G401.6 (cell line): ENCODE measurements around the gene IFITM2.
"Not testable (repeated sequence)": the region's sequence is repeated elsewhere in the genome, so short reads cannot be mapped to it uniquely, and the experiment has no call there.

ENCODE experiments used
- FAIRE-seq: peaks from 2 replicates; lab custom pipeline; 2012; peaks lifted over from hg19 to GRCh38; lab: Jason Lieb, UNC

IFITM2 gene

DNA sequence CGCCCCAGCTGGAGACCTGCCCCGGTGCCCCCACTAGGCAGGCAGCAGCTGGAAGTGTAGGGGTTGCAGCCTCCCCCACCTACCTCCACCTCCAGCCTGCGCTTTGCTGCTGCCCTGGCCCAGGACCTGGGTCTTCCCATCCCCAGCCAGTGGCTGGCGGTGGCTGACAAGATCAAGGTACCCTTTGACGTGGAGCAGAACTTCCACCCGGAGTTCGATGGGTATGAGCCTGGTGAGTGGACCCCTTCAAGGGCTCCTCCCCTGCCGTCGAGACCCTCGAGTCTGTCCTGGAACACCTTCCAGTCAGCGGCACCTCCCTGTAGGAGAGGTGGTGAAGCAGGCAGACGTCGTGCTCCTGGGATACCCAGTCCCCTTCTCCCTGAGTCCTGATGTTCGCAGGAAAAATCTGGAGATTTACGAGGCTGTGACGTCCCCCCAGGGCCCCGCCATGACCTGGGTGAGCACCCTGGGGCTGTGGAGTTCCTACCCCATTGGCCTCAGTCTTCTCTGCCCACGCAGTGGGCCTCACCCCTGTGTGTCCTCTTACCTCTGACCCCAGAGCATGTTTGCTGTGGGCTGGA, 14.3 kb upstream of the IFITM2 start:
- FAIRE-seq = no peak

DNA sequence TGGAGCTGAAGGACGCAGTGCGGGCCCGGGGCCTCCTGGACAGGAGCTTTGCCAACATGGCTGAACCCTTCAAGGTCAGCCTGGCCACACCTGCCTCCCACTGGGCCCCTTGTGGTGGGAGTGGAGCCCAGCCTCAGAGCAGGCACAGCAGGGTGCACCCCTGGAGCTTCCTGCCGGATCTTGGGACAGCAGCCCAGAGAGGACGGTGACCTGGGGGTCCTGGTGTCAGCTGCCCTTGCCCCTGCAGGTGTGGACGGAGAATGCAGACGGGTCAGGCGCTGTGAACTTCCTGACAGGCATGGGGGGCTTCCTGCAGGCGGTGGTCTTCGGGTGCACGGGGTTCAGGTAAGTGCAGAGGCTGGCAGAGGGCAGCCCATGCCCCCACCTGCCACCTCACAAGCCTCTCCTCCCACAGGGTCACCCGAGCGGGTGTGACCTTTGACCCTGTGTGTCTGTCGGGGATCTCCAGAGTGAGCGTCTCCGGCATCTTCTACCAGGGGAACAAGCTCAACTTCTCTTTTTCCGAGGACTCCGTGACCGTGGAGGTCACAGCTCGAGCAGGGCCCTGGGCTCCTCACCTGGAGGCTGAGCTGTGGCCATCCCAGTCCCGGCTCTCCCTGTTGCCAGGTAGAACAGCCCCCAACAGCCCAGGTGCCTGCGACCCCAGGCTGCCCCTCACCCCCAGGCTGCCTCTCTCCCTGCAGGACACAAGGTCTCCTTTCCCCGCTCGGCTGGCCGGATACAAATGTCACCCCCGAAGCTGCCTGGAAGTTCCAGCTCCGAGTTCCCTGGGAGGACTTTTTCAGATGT, 13.6 kb upstream of the IFITM2 start:
- FAIRE-seq = no peak

DNA sequence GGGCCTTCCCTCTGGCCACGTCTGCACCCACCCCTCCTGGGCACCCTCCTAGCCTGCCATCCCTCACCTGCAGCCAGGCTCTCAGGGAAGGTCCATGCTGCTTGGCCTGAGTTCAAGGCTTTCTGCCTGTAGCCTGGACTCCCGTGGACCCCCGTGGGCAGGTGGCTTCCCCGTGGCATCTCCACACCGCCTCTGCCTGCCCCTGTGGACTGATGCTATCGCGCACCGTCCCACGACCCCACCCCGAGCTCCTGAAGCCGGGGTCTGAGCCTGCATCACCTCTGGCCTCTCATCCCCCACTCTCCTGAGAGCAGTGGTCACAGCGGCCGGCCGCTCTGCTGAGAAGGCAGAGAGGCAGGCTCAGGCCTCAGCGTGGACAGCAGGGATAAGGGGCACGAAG, 12.8 kb upstream of the IFITM2 start:
- FAIRE-seq = no peak

DNA sequence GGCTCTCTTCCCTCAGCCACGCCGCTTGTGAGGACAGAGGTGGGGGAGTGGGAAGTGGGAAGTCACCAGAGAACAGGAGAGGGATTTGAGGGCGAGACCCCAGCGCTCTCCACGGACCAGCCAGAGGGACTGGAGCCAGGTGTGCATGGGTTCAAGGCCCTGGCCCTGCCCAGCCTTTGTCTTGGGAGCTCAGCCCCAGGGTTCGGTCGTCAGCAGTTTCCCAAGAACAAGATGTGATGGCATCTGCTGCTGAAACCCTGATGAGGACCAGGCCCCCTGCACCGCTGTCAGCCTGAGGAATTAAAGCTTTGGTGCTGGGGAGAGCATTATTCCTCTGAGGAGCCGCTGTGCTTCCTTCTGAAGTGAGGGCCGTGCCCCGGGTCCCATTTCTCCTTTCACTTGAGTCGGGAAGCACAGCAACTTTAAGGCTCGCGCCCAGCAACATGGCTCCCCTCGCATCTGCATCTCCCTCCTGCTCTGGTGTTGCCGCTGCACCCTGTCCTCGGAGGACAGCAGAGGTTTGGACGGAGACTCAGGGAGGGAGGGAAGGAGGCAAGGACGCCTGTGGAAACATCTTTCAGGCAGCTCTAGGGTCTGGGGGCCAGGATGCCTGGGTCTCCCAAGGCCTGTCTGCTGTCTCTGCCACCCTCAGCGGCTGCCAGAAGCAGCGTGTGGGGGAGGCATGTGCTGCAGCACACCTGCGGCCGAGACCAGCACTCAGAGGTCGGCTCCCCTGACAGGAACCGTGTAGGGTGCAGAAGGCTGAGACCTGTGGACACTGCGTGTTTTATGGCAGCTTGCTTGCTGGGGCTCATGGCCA, 12.1 kb upstream of the IFITM2 start:
- no peak for FAIRE-seq

DNA sequence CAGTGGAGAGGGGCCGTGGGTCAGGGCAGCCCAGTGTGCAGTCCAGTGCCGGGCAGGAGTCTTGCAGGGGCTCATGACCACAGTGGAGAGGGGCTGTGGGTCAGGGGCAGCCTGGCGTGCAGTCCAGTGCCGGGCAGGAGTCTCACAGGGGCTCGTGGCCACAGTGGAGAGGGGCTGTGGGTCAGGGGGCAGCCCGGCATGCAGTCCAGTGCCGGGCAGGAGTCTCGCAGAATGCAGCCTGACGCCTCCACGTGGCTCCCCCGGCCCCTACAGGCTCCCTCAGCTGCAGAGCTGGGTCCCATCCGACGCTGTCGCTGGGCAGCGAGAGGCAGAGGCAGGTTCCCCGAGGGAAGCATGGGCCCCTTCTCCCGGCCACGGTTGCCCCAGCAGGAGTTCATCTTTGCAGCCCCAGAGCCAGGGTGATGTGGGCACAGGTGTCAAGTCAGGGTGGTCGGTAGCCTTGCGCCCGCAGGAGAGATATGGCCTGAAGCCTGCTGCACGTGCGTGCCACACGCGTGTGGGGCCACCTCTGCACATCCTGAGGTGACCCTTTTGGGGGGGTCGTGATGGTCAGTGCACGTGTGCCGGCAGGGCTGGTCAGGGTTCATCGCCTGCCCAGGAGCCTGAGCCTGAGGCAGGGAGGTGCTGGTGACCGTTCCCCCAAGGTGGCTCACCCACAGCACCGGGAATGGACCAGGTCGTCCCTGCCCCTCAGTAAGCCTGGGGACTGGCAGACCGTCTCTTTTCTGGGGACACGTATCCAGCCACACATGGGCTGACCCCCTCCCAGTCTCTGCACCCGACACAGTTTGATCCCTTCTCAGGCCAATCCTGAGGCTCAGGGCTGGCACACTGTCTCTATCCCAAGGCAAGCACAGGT, 11.2 kb upstream of the IFITM2 start:
- FAIRE-seq = no peak

DNA sequence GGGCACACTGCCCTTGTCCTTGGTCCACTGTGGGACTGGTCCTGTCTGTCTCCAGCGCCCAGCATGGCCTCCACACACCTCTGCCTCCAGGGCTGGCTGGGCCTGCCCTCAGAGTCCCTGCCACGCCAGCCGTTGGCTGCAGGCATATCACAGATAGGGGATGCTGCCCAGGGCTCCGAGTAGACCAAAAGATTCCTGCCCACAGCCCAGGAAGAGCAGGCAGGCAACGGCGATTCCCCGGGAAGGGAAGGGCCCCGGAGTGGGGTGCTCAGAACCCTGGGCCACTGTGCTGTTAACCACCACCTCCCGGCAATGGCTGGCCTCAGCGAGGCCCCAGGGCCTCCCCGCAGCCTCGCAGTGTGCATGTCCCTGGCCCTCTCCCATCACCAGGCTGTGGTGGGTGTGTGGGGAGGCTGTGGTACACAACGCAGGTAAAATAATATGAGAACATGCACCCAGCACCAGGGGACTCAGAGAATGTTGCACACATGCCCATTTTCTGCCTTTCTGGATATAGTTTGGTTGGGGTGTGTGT, 10.5 kb upstream of the IFITM2 start:
- FAIRE-seq = no peak

DNA sequence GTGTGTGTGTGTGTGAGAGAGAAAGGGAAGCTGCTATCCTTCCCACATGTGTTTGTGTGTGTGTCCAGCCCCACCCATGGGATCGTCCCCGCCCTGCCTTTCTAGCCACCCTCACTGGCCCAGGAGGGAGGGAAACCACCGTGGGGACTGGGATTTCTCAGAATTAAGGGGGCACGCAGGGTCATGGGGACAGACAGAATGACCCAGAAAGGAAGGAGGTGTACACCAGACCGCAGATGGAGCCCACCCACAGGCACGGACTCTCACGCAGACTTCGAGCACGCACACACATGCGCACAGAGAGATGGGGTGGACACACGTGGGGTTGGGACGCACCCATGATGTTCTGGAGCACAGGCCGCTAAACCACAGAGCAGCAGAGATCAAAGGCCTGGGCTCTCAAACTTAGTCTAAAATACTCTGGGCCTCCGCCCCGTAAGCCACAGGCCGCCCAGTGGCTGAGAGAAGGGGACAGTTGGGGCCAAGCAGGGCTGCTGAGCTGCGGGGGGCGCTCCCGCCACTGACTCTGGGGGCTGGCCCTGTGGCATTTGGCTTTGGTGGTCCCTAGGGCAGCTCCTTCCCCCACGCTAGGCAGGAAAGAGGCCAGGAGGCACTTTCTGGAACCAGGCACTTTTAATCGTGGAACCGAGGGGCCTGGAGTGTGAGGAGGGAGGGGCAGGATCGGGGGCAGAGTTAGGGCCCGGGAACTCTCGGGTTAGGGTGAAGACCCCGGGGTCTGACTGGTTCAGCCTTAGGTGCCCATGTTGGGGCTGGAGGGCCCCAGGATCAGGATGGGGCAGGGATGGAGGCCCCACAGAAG, 9.8 kb upstream of the IFITM2 start:
- no peak for FAIRE-seq

DNA sequence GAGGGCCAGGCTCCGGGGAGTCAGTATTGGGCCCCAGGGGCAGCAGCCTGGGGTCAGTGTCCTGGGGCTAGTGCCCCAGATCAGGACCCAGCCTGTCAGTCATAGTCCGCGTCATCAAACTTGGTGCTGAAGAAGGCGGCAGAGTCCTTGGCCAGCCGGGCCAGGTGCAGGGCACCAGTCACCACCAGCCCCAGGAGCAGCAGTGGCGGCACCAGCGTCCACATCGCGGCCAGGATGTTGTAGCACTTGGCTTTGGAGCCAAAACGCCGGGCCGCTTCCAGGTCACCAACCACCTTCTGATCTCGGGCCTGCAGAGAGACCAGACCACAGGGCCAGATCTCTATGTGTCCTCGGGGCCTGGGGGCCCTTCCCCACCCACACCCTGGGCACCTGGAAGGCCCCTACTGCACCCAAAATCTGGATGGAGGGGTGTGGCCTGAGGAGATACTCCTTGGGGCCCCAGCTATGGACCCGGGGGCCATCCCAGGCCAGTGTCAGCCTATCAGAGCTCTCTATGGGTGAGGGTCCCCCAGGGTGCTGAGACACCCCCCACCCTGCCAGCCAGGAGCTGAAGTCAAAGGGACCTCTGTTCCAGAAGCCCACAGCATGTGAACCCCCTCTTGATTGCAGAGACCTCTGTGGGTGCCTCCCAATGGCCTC, 9.1 kb upstream of the IFITM2 start:
- FAIRE-seq = no peak

DNA sequence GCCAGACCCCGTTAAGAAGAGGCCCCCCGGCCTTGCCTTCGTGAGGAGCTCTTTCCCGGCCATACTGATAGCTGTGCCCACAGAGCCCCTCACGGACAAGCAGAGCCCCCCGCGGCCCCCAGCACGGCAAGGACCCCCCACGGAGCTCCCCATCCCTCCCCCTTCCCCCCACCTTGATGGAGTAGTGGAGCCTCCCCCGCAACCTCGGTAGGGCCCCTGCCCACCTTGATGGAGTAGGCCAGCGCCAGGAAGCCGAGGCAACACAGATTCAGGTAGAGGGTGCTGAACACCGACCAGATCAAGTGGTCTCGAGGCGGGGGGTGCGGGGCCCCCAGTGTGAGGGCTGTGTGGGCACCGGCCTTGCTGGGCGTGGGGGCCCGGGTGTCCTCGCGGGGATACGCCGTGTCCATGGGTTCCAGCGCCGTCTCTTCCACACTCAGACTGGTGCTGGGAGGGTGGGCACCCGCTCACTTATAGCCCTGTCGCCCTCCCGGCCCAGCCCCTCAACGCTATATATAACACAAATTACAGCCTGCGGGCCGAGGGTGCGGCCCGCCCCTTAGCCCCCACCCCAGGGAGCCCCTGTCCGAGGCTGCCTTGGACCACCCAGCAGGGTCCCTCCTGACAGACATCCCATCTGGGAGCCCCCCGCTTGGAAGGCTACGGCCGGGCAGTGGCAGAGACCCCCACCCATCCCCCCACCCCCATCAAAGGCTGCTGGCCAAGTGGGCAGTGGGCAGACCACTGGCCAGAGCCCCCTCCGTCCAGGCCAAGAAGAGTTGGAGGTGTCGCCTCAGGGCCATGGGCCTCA, 8.3 kb upstream of the IFITM2 start, which contains the start of gene IFITM5:
Gene IFITM5, minus strand, starts transcription at position 446 of the 811 bp plus-strand sequence. Its CDS starts 36 bp downstream, at position 410.
- no peak for FAIRE-seq

DNA sequence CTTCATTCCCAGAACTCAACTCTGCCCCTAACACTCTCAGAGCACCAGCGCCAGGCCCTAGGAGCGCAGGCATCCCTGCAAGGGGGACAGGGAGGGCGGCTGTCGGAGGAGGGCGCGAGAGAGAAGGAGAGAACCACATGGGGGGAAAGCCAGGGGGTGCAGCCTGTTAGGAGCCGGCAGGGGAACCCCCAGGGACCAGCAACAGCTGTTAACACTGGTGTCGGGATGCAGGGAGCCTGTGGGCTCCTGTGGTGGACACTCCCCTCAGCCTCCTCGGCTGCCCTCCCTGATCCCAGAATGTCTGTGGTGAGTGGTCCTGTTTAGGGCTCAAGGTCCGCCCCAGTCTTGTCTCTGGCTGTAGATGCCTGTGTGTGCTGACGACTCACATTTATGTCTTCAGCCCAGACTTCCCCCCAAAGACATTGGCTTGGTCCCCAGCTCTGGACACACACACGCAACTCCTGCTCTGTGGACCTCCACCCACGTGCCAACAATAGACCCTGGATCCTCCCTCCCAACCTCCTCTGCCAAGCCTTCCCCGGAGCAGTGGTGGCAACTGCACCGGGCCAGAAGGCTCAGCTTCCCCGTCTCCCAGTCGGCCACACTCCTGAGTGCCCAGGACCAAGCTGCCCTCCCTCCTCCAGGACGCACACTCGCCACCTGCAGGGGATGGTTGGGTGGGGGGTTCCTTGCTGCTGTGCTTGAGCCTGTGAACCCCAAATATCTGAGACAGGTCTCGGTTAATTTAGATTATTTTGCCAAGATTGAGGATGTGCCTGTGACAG, 7.5 kb upstream of the IFITM2 start:
- FAIRE-seq = no peak

DNA sequence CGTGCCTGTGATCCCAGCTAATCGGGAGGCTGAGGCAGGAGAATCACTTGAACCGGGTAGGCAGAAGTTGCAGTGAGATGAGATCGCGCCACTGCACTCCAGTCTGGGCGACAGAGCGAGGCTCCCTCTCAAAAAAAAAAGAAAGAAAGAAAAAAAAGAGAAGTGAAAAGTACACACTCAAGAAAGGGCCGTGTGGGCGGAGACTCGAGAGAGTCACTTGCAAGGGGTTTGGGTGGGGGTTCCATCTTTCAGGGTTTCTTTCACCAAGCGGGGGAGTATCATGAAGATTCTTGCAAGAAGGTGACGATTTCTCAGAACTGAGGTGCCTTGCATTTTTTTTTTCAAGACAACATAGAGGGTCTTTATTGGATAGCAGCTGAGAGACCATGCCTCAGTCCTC, 4.3 kb upstream of the IFITM2 start:
- FAIRE-seq = no peak

DNA sequence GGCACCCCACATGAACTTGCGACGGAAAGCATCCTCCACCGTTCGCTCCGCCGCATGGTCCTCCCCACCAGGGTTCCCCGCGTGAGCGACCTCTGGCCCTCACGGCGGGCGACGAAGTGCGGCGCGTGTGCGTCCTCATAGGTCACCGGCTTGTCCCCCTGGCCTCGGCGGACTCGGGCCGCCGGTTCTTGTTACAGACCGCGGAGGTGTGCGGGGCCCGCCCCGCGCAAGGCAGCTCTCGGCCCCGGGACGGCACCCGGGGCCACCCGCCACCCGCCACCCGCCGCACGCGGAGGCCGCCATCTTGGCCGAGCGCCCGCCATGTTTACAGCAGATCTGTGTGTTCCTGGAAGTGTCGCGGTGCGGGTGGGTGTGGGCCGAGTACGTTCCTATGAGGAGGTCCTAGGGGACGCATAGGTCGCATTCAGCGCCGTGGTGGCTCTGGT, 3.5 kb upstream of the IFITM2 start:
- no peak for FAIRE-seq

DNA sequence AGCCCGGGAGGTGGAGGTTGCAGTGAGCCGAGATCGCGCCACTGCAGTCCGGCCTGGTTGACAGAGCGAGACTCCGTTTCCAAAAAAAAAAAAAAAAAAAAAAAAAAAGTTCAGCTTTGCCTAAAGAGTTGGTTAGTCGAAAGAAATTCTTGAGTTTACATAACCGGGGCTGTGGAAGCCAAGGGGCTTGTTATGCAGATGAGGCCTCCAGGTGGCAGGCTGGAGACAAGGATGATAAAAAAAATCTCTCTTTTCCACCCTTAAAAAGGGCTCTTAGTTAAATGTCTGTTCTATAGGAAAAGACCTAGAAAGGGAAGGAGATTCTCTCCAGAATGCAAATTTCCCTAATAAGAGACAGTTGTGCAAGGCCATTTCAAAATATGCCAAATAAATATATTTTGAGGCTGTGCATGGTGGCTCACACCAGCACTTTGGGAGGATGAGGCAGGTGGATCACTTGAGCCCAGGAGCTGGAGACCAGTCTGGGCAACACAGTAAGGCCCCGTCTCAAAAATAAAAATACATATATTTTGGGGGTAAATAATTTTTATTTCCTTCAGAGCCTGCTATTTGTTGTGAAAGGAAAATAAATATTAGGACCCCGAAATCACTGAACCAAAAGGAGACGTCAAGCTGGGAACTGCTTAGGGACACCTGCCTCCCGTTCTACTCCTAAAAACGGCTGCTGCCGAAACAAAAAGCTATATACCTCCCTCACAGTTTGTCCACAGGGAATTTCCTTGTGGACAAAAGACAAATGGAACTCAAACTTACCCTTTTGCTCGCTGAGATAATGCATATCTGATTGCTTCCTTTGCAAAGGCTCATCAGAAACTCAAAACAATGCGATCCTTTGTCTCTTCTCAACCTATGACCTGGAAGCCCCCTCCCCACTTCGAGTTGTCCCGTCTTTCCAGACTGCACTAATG, 2.4 kb upstream of the IFITM2 start:
- FAIRE-seq = peak; percentile 94

DNA sequence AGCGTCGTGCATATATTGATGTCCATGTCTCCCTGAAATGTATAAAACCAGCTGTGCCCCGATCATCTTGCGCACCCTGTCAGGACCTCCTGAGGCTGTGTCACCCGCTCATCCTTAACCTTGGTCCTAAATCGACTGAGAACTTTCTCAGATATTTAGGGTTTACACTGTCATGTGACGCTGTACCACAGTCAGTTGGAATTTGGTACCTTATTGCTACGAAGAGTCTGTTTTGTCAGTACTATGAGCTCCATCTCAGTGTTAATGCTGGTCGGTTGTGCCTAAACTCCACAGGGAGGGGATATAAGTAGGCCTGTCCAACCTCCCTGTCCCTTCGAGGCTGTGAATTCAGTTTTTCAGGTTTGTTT, 1.8 kb upstream of the IFITM2 start:
- no peak for FAIRE-seq

DNA sequence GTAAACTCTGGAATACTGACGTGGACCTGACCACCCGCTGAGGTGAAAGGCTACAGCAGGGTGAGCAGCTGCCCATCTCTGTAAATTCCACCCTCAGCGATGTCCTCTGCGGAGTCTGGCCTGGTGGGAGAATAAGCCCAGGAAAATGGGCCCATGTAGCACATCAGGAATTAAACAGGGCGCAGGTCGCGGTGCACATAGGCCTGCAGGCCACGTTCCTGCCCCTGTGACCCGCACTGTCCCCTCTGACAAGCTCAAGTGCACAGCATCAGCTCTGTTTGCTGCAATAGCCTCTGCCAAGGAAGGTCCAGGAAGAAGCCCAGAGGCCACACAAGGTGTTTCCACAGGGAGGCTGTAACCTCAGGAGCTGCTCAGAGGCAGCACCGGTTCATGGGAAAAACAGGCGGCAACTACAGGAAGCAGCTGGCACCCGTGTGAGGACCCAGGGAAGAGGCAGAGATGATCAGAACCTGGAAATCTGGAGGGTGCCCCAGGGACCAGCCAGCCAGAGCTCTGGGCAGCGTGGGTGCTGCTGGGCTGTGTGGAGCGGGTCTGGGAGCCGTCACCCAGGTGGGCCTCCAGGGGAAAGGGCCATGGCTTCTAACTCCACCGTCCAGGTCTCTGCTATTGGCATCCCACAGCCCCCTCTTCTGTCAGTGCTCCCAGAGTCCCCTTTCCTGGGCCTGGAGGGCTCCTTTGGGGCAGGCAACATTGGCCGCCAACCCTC, 808 bp upstream of the IFITM2 start:
- FAIRE-seq = no peak

DNA sequence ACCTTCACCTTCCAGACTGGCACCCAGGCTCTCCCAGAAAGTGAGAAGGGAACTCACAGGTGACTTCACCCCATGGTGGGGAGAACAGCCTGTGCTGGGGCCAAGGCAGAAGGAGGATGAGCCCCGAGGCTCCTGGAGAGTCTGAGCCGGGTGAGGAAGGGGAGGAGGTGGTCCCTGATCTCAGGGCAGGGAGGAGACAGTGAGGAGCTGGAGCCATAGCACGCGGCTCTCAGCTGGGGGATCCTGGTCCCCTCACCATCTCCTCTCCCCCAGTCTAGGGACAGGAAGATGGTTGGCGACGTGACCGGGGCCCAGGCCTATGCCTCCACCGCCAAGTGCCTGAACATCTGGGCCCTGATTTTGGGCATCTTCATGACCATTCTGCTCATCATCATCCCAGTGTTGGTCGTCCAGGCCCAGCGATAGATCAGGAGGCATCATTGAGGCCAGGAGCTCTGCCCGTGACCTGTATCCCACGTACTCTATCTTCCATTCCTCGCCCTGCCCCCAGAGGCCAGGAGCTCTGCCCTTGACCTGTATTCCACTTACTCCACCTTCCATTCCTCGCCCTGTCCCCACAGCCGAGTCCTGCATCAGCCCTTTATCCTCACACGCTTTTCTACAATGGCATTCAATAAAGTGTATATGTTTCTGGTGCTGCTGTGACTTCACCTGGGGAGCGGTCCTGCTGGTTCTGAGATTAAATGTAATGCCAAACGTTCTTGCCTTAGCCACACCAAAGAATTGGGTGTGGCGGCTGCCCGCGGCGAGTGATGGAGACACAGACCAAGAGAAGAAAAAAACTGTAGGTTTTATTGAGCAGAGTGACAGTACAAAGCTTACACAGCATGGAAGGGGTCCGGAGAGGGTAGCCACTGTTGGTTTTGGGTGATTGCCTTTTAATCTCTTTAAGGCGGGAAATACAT, 1.4 kb downstream of the IFITM2 start:
- FAIRE-seq = not testable (repeated sequence)
